Tongue (tissue), 2 donors: ENCODE measurements around the gene SRRM4. TPM values are rescaled to one million over a fixed set of nuclear protein-coding genes. Genes with fewer than 3 reads are reported as not detected.

Experiments used
- DNase-seq: peaks from one replicate; pipeline ENCODE4 v3.0.0-alpha.2; 2015
- total RNA-seq: library from RNA; depleted of rRNA; stranded (reverse); fragments of >200 nt; gene quantifications from one replicate; pipeline ENCODE4 v1.2.3, GENCODE V29; 2014

SRRM4 gene
- total RNA-seq, 1 donor from 2014 or later, result 0.31 TPM

- no peak for DNase-seq
These were observed 141.4 kb downstream of the SRRM4 start for GRCh38 chr12:119122751-119123150.

DNA sequence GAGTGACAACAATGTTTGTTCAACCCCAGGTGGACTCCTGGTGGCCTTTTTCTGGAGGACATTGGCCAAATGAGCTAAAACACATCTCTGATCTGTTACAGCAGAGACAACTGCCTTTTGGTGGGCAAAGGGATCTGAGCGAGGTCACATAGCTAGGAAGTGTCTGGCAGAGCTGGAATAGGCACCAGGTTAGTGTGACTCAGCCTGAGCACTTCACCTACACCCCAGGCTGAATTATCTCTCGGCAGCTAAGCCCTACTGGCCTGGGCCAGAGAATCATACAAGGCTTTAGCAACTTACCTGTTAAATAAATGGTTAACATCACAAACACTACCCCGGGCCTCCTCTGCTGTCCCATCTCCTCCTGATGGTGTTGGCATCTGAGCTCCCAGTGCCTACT, 147.2 kb downstream of the SRRM4 start:
- no peak for DNase-seq

DNA sequence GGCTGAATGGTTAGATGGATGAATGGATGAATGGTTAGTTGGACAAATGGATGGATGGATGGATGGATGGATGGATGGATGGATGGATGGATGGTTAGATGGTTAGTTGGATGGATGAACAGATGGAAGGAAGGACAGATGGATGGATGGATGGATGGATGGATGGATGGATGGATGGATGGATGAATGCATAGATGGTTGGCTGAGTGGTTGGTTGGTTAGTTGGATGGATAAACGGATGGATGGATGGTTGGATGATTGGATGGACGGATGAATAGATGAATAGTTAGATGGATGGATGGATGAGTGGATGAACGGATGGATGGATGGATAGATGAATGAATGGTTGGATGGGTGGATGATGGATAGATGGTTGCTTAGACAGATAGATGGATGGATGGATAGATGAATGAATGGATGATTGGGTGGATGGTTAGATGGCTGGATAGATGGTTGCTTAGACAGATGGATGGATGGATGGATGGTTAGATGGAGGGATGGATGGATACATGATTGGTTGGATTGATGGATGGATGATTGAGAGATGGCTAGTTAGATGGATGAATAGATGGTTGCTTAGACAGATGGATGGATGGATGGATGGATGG, 148.6 kb downstream of the SRRM4 start:
- DNase-seq, result no peak

DNA sequence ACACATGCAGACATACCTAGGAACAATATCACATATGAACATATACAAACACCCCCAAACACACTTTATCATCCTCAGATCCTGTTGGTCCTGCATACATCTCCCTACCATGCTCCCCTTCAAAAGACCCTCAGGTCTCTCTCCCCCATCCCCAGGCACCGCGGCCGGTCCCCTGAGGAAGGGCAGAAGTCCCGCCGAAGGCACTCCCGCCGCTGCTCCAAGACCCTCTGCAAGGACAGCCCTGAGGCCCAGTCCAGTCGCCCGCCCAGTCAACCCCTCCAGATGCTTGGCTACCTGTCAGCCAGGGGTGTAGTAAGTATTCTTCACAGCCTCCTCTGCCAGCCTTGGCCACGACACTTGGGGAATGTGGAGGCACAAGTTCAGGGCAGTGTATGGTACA, 149.2 kb downstream of the SRRM4 start:
- no peak for DNase-seq

GRCh38 chr12:119134284-119135072, 153.1 kb downstream of the SRRM4 start:
- DNase-seq, result no peak

DNA sequence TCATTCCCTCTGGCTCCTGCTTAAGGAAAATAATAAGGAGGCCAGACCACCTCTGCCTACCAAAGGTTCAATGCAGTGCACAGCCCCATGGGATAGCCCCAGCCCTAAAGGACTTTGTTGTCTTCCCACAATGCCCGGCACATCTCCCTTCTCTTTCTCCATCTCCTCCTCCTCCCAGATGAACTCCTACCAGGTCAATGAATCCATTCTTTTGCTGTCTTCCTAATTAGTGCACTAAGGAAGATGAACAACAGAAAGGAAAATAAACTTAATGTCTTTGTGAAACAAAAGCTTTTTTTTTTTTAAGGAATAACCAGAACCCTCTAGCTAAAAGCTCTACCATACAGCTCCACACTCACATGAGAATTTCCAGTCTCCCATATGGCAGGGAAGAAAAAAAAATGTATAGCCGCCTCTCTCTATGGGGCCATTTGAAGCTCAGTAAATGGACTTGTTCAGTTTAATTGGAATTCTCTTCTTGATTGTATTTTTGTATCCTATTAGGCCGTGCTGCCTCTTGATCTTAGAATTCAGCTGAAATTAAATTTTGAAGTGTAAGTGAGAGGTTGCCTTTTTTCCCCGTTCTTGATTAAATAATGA, 155.6 kb downstream of the SRRM4 start:
- no peak for DNase-seq

- DNase-seq, result no peak
These were observed 158.1 kb downstream of the SRRM4 start for GRCh38 chr12:119139448-119139847.

DNA sequence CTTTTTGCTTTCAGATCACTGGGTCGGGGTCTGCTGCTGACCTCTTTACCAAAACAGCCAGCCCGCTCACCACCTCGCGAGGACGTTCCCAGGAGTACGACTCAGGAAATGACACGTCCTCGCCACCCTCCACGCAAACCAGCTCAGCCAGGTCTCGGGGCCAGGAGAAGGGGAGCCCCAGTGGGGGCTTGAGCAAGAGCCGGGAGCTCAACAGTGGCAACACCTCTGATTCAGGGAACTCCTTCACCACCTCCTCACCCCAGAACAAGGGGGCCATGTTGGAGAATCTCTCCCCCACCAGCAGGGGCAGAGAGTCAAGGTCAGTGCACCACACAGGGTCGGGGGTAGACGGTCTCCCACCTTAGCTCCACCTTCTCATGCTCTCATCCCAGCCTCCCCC, 164.0 kb downstream of the SRRM4 start:
- DNase-seq, result no peak

DNA sequence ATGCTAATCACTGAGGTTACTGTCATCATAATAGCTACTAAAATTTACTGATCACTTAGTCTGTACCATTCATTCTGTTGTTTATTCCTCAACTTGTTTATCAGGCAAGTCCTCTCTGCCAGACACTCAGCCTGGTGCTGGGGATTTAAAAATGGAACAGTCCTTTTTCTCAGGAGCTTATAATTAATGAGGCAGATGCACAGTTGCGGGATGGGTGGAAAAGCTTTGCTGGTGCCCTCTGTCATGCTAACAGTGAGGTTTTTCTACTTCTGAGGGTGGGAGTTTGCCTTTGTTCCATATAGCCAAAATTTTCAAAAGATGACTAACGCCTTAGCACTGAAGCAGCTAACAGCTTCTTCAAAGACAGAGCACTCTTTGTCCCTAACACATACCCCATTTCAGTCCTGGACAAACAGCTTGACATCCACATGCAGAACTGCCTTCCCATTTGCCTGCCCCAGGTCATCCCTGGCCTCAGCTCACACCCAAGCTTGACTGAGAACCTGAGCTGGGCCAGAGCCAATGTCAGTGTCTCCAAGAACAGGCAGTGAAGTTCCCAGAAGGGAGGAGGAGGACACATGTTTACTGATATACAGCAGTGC, 166.6 kb downstream of the SRRM4 start:
- no peak for DNase-seq

DNA sequence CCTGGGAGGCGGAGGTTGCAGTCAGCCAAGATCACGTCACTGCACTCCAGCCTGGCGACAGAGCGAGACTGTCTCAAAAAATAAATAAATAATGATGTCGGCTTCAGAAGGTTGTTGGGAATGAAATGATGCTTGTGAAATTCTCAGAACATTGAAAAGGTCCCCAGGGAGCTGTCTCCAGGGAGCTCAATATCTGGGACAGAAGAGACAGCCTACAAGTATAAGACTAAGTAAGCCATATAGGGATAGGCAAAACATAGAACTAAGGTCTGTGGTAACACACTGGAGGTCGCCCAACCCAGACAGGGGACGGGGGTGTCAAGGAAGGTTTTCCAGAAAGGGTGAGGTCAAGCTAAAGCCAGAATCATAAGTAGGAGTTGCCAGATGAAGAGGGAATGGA, 167.9 kb downstream of the SRRM4 start:
- DNase-seq, result no peak

GRCh38 chr12:119151445-119152026, 170.2 kb downstream of the SRRM4 start:
- DNase-seq, result no peak

- peak; percentile 64 for DNase-seq
These were observed 172.4 kb downstream of the SRRM4 start for GRCh38 chr12:119153477-119154434.

- no peak for DNase-seq
These were observed 173.1 kb downstream of the SRRM4 start for GRCh38 chr12:119154435-119154818.

DNA sequence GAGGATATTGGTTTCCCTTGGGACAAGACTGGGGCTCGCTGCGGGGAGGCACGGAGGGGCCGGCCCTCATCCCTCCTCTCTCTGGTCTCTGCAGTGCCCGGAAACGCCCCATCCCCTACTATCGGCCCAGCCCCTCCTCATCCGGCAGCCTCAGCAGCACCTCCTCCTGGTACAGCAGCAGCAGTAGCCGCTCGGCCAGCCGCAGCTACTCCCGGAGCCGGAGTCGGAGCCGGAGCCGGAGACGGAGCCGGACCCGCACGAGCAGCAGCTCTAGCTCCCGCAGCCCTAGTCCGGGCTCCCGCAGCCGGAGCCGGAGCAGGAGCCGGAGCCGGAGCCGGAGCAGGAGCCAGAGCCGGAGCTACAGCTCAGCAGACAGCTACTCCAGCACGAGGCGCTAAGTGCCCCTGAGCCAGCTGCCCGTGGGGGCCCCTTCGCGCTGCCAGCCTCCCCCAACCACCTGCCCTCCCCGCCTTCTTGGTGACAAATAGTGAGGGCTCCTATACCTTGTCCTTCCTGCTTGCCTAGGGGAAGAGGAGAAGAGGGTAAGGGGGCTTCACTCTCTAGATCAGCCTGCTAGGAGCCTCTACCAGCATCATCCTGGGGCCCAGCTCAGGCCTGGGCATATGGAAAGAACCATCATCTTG, 175.2 kb downstream of the SRRM4 start:
- peak; percentile 52 for DNase-seq

DNA sequence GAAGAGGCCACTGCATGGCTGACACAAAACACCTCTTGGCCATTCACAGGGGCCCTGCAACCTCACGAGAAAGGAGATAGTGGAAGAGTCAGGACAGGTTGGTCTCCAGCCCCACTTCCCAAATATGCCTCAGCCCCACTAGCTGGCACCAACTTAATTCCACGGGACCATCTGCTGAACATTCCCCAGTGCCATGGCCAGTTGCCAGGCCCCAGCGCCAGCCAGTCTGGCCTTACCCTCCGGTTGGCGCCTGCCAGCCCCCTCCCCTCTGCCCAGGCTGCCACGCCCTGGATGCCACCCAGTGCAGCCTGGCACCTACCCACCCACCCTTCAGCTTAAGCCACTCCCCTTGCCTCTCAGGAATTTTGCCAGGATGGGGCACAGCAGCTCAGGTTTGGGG, 176.2 kb downstream of the SRRM4 start:
- peak; percentile 90 for DNase-seq

DNA sequence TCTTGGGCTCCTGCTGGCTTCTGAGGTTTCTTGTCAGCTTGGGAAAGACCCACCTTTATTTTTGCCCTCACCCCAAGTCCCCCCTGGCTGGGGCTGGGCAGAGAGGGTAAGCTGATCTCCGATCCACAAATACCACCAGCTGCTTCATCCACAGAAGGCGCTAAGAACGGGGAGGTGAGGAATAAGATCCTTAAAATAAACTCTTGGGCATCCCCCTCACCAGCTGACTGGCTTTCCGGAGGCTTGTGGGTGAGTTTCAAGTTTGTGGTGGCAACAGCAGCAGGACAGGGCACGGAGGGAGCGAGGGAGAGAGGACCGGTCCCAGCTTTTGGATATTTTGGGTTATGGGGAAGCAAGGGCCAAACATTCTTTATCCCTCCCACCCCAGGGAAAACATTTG, 176.6 kb downstream of the SRRM4 start:
- peak; percentile 92 for DNase-seq

DNA sequence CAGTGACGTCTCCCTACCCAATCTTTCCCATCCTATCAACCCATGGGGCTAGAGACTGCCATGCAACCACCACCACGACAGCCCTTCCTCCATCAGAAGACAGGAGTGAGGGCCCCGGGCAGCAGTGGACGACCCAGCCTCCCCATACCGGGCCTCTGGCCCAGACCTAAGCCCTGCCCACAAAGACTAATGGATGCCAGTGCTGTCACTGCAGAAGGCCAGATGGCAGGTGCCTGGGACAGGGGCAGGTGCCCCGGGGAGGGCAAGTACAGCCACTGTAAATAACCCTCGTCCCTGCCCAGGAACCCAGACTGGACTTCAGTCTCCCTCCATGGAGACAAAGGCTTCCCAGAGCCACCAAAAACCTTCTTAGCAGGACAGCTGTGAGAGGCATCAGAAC, 177.1 kb downstream of the SRRM4 start:
- DNase-seq, result peak; percentile 76

GRCh38 chr12:119159844-119160243, 178.5 kb downstream of the SRRM4 start:
- no peak for DNase-seq

DNA sequence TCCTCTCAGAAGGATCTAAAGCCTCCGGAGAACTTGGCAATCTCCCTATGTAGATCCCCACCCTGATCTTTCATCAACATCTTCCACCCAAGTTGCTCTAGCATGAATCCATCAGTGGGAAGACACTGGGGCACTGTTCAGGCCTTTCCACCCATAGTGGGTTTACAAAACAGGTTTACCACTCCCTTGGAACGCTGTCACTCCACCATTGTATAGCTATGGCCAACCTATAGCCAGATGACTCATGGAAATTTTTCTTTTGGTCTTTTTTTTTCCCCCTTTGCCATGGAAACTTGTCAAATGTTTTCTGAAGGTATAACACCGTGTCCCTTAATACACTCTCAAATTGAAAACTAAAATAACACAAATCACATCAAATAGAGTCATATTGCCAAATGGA, 186.6 kb downstream of the SRRM4 start:
- no peak for DNase-seq

DNA sequence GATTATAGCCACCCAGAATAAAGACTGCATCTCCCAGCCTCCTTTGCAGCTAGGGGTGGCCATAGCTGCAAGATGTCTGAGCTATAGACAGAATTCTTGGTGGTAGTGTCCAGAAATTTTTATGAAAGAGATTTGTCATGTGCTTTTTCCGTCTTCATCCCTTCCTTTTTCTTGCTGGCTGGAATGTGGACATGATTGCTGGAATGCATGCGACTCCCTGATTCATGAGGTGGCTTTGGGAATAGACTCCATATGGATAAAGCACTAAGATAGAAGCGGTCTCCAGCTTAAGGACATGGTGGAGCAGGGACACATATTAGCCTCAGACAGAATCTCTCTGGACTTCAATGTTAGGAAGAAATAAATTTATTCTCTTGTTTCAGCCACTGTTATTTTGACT, 187.4 kb downstream of the SRRM4 start:
- no peak for DNase-seq

DNA sequence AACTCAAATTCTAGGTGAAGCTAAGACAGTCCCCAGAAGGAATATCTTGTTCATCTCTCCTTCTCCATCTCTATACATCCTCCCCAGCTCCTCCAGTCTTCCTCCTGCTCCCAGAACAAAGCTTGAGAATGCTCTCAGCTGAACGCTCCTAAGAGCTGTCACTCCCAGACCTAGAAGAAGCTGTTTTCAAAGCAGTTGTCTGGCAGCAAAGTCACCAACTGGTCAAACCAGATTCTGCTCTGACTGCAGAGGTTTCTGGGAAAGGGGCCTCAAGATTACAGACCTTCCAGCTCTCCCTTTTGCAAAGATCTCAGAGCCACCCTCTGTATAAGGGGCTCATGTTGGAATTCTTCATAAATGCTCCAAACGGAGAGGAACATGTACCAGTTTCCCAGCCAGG, 187.8 kb downstream of the SRRM4 start:
- DNase-seq, result no peak
